HL-60/S4 treated with phorbol 12-myristate 13-acetate at 8.2 ng/mL for 4 days and 3 days (cell line): ENCODE results near the gene HAPLN3.

ENCODE experiments used
- in situ Hi-C: fragments of 300-500 bp; cut with MboI; formaldehyde crosslinking; loops from 2 replicates; pipeline ENCODE4 v1.15.0; 2022; ENCODE audit warnings: low sequenced_read_pairs

HAPLN3 gene

DNA sequence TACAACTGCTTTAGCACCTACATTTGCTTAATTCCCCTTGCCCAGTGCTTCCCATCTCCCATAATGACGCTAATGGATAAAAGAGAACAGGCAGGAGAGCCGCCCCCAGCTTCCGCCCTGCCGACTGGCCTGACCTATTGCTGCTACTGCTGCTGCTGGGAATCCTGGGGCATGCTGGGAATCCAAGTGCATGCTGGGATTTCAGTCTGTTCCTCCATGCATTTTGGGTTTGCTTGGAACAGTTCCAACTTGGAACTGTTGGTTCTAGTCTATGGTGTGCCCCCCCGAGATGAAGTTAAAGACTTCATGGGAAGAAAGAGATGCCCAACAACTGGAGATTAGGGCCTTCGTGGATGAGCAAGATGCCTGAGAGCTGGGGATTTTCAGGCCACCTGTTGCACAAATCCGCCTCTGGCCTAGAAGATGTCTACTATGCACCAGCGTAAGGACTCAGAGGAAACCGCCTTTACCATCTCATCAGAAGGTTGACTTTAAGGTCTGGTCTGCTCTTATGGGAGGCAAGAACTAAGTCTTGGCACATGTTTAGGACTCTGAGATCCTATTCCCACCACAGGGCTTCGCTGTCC, 29.0 kb downstream of the HAPLN3 start:
- in situ Hi-C loops, result no loop called here

GRCh38 chr15:88865498-88866099, 29.7 kb downstream of the HAPLN3 start:
- in situ Hi-C loops, result no loop called here

DNA sequence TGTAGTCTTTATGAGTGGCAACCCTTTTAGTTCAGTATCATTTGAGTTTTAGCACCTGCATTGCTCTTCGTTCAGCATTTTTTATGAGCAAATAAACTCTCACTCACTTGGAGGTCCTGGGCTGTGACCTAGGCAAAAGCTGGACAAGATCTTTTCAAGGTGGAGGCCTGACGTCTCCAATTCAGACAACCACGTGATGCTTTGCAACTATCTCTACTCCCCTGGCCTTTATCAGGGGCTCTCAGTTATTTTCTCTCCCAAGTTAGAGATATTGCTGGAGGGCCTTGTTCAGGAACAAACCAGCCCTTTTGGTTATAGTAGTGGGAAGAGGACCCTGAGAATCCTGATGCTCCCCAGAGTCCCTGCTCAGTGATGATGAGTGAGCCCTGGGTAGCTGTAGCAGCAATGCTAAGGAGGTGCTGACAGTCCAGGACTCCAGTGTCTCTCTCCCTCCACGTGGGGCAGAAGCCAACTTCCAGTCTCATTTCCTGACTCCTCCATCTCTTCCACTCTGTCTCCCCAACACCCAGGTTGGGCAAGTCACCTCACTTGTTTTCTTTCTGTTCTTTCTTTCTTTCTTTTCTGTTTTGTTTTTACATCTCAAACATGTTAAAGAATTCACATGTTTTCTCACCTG, 30.4 kb downstream of the HAPLN3 start:
- in situ Hi-C loops, result no loop called here

DNA sequence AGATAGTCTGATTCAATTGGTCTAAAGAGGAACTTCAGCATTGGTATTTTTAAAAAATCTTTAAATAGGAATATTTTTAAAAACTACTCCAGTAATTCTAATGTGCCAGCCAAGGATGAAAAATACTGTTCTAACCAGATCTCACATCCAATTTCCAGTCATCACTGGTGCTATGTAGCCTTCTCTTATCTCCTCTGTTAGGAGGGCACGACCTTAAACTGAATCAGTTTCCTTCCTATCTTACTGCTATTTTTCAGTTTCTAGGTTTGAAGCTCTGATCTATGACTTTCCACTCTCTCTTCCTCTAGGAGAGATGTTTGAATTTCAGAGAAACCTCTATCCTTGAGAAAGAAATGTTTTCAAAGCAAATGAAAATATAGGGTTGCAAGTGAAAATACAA, 31.9 kb downstream of the HAPLN3 start:
- in situ Hi-C loops, result no loop called here

DNA sequence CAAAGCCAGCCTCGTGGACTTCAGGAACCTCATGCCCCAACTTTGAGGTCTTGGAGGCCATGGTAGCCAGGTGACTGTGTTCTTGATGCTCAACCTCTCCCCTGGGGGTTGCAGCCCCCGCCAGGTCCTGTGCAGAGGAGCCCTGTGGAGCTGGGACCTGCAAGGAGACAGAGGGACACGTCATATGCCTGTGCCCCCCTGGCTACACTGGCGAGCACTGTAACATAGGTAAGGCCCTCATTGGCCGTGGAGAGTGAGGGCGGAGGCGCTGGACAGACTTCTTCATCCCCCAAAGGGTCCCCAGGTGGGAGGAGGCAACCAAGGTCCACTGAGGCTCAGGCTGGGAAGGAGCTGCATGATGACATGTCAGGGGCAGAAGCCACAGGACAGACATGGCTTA, 35.1 kb downstream of the HAPLN3 start:
- in situ Hi-C loops, result no loop called here

- in situ Hi-C loops, result no loop called here
Observed at GRCh38 chr15:88859550-88859949, 35.8 kb downstream of the HAPLN3 start.

- in situ Hi-C loops, result no loop called here
Observed at GRCh38 chr15:88858934-88859333, 36.4 kb downstream of the HAPLN3 start.

- in situ Hi-C loops, result no loop called here
Observed at GRCh38 chr15:88852476-88852875, 42.9 kb downstream of the HAPLN3 start.

GRCh38 chr15:88849376-88850072, 45.8 kb downstream of the HAPLN3 start:
- in situ Hi-C loops, result no loop called here

DNA sequence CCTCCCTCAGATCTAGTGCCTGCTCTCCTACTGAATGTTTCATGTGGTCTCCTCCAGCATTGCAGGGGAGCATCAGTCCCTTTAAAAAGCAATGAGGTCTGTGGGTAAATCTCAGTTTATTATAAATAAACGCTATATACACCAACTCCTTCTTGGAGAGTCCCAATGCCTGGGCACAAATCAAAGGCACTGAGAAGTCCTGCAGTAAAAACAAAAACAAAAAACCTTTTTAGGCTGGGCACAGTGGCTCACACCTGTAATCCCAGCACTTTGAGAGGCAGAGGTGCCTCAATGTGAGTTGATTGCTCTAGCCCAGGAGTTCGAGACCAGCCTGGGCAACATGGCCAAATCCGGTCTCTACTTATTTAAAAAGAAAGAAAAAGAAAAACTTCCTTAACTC, 47.1 kb downstream of the HAPLN3 start:
- in situ Hi-C loops, result no loop called here

GRCh38 chr15:88847144-88847543, 48.2 kb downstream of the HAPLN3 start:
- in situ Hi-C loops, result no loop called here

GRCh38 chr15:88845616-88846015, 49.7 kb downstream of the HAPLN3 start:
- in situ Hi-C loops, result no loop called here

GRCh38 chr15:88844749-88845386, 50.5 kb downstream of the HAPLN3 start:
- in situ Hi-C loops, result no loop called here

- in situ Hi-C loops, result no loop called here
Observed at GRCh38 chr15:88843334-88843733, 52.0 kb downstream of the HAPLN3 start.

DNA sequence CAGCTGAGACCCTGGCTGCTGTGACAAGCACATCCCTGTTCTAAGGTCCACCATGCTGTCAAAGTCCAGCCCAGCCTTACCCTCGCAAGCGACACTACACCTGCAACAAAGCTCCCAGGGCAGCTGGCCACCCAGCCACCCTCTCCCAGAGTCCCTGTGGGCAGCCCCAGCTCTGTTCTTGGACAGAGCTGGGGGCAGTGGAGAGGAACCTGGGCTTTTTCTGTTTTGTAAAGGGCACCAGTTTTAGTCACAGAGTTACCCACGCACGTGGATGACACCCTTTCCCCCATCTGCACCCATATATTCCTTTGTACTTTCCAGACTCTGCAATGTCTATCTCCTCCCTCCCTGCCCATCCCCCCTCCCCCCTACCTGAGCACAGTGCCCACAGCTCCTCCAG, 53.2 kb downstream of the HAPLN3 start:
- in situ Hi-C loops, result no loop called here

- in situ Hi-C loops, result no loop called here
Observed at GRCh38 chr15:88841236-88841635, 54.1 kb downstream of the HAPLN3 start.

DNA sequence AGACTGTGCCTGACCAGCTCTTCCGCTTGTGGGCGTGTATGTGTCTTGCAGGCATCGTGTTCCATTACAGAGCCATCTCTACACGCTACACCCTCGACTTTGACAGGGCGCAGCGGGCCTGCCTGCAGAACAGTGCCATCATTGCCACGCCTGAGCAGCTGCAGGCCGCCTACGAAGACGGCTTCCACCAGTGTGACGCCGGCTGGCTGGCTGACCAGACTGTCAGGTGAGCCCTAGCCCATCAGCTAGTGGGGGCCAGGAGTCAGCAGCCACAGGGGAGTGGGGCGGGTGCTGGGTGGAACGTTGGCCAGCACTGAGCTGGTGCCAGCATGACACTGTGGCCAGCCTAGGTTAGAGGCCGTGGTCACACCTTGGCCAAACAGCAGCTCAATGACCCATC, 55.4 kb downstream of the HAPLN3 start:
- in situ Hi-C loops, result no loop called here

GRCh38 chr15:88839146-88839545, 56.2 kb downstream of the HAPLN3 start:
- in situ Hi-C loops, result no loop called here

GRCh38 chr15:88838667-88839066, 56.7 kb downstream of the HAPLN3 start:
- in situ Hi-C loops, result no loop called here

DNA sequence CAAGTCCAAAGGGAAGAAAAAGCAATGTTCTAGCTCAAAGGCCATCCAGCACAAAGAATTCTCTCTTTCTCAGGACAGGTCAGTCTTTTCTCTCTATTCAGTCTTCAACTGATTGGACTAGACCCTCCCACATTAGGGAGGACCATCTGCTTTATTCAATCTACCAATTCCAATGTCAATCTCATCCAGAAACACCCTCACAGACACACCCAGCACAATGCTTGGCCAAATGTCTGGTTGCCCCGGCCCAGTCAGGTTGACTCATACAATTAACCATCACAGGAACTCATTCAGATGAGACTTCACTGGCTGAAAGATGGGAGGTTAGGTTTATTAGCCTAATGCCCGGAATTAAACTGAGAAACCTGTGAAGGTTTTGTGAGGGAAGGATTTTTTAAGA, 59.7 kb downstream of the HAPLN3 start:
- in situ Hi-C loops, result no loop called here

GRCh38 chr15:88835119-88835518, 60.2 kb downstream of the HAPLN3 start:
- in situ Hi-C loops, result no loop called here
